PC-3 (cell line): ENCODE measurements around the gene TMEM238L. TPM values are rescaled to one million over a fixed set of nuclear protein-coding genes. Genes with fewer than 3 reads are reported as not detected.

ENCODE experiments used
- ATAC-seq: fragments of 200-7000 bp; cut with Tn5 transposase; 2 replicates; pipeline ENCODE4 v1.9.1; 2020; ENCODE audit warnings: mild to moderate bottlenecking, moderate library complexity
- BruUV-seq: library from RNA; stranded (reverse); fragments of 400-500 nt; replicated peaks from 2 replicates; lab custom pipeline; 2021; lab: Mats Ljungman, UMichigan
- CTCF ChIA-PET: fragments of 300-600 bp; sonication (Branson Sonifier 250); formaldehyde crosslinking; loops from one replicate; lab custom pipeline; 2022; ENCODE audit warnings: antibody characterized with exemption; lab: Charles Lee
- POLR2A ChIA-PET: fragments of 300-600 bp; sonication (Branson Sonifier 250); formaldehyde crosslinking; loops from one replicate; lab custom pipeline; 2022; ENCODE audit warnings: antibody characterized with exemption; ENCODE audit not compliant: unreplicated experiment; lab: Charles Lee
- DNase-seq: peaks from one replicate; pipeline ENCODE4 v3.0.0-alpha.2; 2015
- H2AFZ ChIP-seq: fragments of 300-600 bp; sonication (generic); 2 replicates; pipeline ENCODE4 v1.6.0; 2016; ENCODE audit warnings: antibody characterized with exemption, low read length
- H3F3A ChIP-seq: fragments of 300-600 bp; sonication (generic); one replicate; pipeline ENCODE4 v1.6.0; 2017; ENCODE audit warnings: antibody characterized with exemption, low read length, control low read depth, mild to moderate bottlenecking; ENCODE audit not compliant: unreplicated experiment
- H3K27ac ChIP-seq: fragments of 300-600 bp; sonication (generic); 2 replicates; pipeline ENCODE4 v1.5.1; 2016; ENCODE audit warnings: mild to moderate bottlenecking, low read length
- H3K27me3 ChIP-seq: fragments of 300-600 bp; sonication (generic); 2 replicates; pipeline ENCODE4 v1.6.1; 2016; ENCODE audit warnings: low read length, mixed read lengths
- H3K36me3 ChIP-seq: fragments of 300-600 bp; sonication (generic); 2 replicates; pipeline ENCODE4 v1.6.1; 2016; ENCODE audit warnings: low read depth, mixed run types, low read length, mixed read lengths
- H3K4me1 ChIP-seq: fragments of 300-600 bp; sonication (generic); 2 replicates; pipeline ENCODE4 v1.5.1; 2016; ENCODE audit warnings: low read length; ENCODE audit not compliant: insufficient read depth
- H3K4me2 ChIP-seq: fragments of 300-600 bp; sonication (generic); 2 replicates; pipeline ENCODE4 v1.6.0; 2016; ENCODE audit warnings: low read length
- H3K4me3 ChIP-seq: fragments of 300-600 bp; sonication (generic); 2 replicates; pipeline ENCODE4 v1.5.1; 2016; ENCODE audit warnings: mild to moderate bottlenecking, low read length, mixed read lengths
- H3K79me2 ChIP-seq: fragments of 300-600 bp; sonication (generic); 2 replicates; pipeline ENCODE4 v1.6.1; 2017; ENCODE audit warnings: low read length, mixed read lengths
- H3K9ac ChIP-seq: fragments of 300-600 bp; sonication (generic); 2 replicates; pipeline ENCODE4 v1.6.0; 2016; ENCODE audit warnings: mild to moderate bottlenecking, low read length
- H3K9me2 ChIP-seq: fragments of 300-600 bp; sonication (generic); replicated peaks from 2 replicates; pipeline ENCODE4 v1.6.1; 2016; ENCODE audit warnings: mixed run types, low read length, mixed read lengths
- H3K9me3 ChIP-seq: fragments of 300-600 bp; sonication (generic); 2 replicates; pipeline ENCODE4 v1.6.1; 2016; ENCODE audit warnings: low read length, mixed read lengths
- H4K20me1 ChIP-seq: fragments of 300-600 bp; sonication (generic); 2 replicates; pipeline ENCODE4 v1.6.1; 2016; ENCODE audit warnings: low read length, mixed read lengths
- CTCF ChIP-seq: fragments of 300-600 bp; sonication (generic); conservative IDR thresholded peaks from 2 replicates; pipeline ENCODE4 v1.5.1; 2017; ENCODE audit warnings: antibody characterized with exemption, low read depth, mild to moderate bottlenecking, low read length
- EZH2 ChIP-seq: fragments of 300-600 bp; sonication (generic); IDR thresholded peaks from one replicate; pipeline ENCODE4 v1.6.1; 2017; ENCODE audit warnings: antibody characterized with exemption, mild to moderate bottlenecking, low read length; ENCODE audit not compliant: unreplicated experiment
- EZH2phosphoT487 ChIP-seq: fragments of 300-600 bp; sonication (generic); IDR thresholded peaks from 2 replicates; pipeline ENCODE4 v1.6.1; 2018; ENCODE audit warnings: mild to moderate bottlenecking, antibody characterized with exemption, low read length, borderline replicate concordance
- intact Hi-C: fragments of 100-400 bp; cut with micrococcal nuclease; formaldehyde crosslinking; loops from 2 replicates; pipeline ENCODE4 v1.9.0; 2023
- total RNA-seq: library from RNA; depleted of rRNA; stranded (reverse); fragments of >200 nt; gene quantifications from 2 replicates; pipeline ENCODE4 v1.2.3, GENCODE V29; 2014

The TMEM238L gene
- total RNA-seq, 1 experiment from 2014 or later = not detected

GRCh38 chr17:10773391-10773790 is 30.5 kb downstream of the TMEM238L start:
- Histone ChIP-seq H3K36me3 (no peaks in the 10 kb centered on the region; the same call in 1 of the 2 replicates), H3K9me2 (no peaks in the 10 kb centered on the region), H3K27me3 (no peaks in the 10 kb centered on the region), H3K27ac (no peak overlapping the region), H3F3A (no peaks in the 10 kb centered on the region), H3K9ac (no peak overlapping the region), H3K4me2 (no peak overlapping the region), H3K4me1 (no peaks in the 10 kb centered on the region), H3K4me3 (no peak overlapping the region), H2AFZ (no peak overlapping the region), H3K79me2 (no peaks in the 10 kb centered on the region), H4K20me1 (no peaks in the 10 kb centered on the region), H3K9me3 (no peaks in the 10 kb centered on the region)
- CTCF ChIA-PET = no interaction called here
- POLR2A ChIA-PET = no interaction called here
- TF ChIP-seq EZH2 (no peak), CTCF (no peak), EZH2phosphoT487 (no peak)
- ATAC-seq (no peak), DNase-seq (no peak)
- intact Hi-C loops = no loop called here
- BruUV-seq = no TSS peak

- no peak overlapping the region for H3K4me2 ChIP-seq
- ATAC-seq (peak; percentile 20; the same call in 1 of the 2 replicates), DNase-seq (peak; percentile 83)
- no peaks in the 10 kb centered on the region for H3K4me1 ChIP-seq
- H3K27ac ChIP-seq = no peak overlapping the region
- no peak overlapping the region for H3K9ac ChIP-seq
- no peaks in the 10 kb centered on the region for H3K27me3 ChIP-seq
- ChIA-PET POLR2A (no interaction called here), CTCF (no interaction called here)
- no peaks in the 10 kb centered on the region for H3F3A ChIP-seq
- BruUV-seq = no TSS peak
- intact Hi-C loops = loop anchor here (1.0 kb wide), 1 partner anchor 73 kb away; no protein-coding TSS in a partner anchor
- H3K79me2 ChIP-seq = no peaks in the 10 kb centered on the region
- H4K20me1 ChIP-seq = no peaks in the 10 kb centered on the region
- no peaks in the 10 kb centered on the region; the same call in 1 of the 2 replicates for H3K36me3 ChIP-seq
- H3K4me3 ChIP-seq = no peak overlapping the region
- no peak overlapping the region for H2AFZ ChIP-seq
- no peaks in the 10 kb centered on the region for H3K9me2 ChIP-seq
- TF ChIP-seq EZH2 = no peak
- TF ChIP-seq CTCF = peak; percentile 80
- H3K9me3 ChIP-seq = no peaks in the 10 kb centered on the region
Observed at GRCh38 chr17:10772425-10773380, 31.2 kb downstream of the TMEM238L start.

GRCh38 chr17:10771148-10771547 is 32.8 kb downstream of the TMEM238L start:
- Histone ChIP-seq H3F3A (no peaks in the 10 kb centered on the region), H2AFZ (no peak overlapping the region), H3K4me1 (no peaks in the 10 kb centered on the region), H4K20me1 (no peaks in the 10 kb centered on the region), H3K4me2 (no peak overlapping the region), H3K9ac (no peak overlapping the region), H3K27me3 (no peaks in the 10 kb centered on the region), H3K36me3 (no peaks in the 10 kb centered on the region; the same call in 1 of the 2 replicates), H3K9me2 (no peaks in the 10 kb centered on the region), H3K4me3 (no peak overlapping the region), H3K27ac (no peak overlapping the region), H3K79me2 (no peaks in the 10 kb centered on the region), H3K9me3 (no peaks in the 10 kb centered on the region)
- POLR2A ChIA-PET = no interaction called here
- ATAC-seq (no peak), DNase-seq (peak; percentile 5)
- no TSS peak for BruUV-seq
- CTCF ChIA-PET = no interaction called here
- intact Hi-C loops = no loop called here
- TF ChIP-seq EZH2phosphoT487 = no peak
- TF ChIP-seq EZH2 = no peak
- no peak for TF ChIP-seq CTCF
